HG03103 (cell line): ENCODE results near the gene LUM.
"Not testable (repeated sequence)": the region's sequence is repeated elsewhere in the genome, so short reads cannot be mapped to it uniquely, and the experiment has no call there.

Source experiments
- ATAC-seq: cut with Tn5 transposase; IDR thresholded peaks from one replicate; pipeline ENCODE4 v1.9.1; 2021; ENCODE audit warnings: low read depth; ENCODE audit not compliant: unreplicated experiment

The LUM gene

GRCh38 chr12:91110311-91110924 lies 876 bp downstream of the LUM start:
- no peak for ATAC-seq

- no peak for ATAC-seq
These were observed 1.5 kb downstream of the LUM start for GRCh38 chr12:91109581-91110310.

GRCh38 chr12:91109148-91109564 lies 2.1 kb downstream of the LUM start:
- ATAC-seq: peak; percentile 82

- no peak for ATAC-seq
These were observed 3.0 kb downstream of the LUM start for GRCh38 chr12:91108196-91108755.

GRCh38 chr12:91106283-91106682 lies 5.0 kb downstream of the LUM start:
- ATAC-seq: no peak

- ATAC-seq: no peak
These were observed 5.5 kb downstream of the LUM start for GRCh38 chr12:91105807-91106206.

- ATAC-seq: peak; percentile 45
These were observed 6.4 kb downstream of the LUM start for GRCh38 chr12:91104812-91105466.

- ATAC-seq: no peak
These were observed 7.7 kb downstream of the LUM start for GRCh38 chr12:91103624-91104023.

GRCh38 chr12:91103101-91103500 lies 8.2 kb downstream of the LUM start:
- no peak for ATAC-seq

GRCh38 chr12:91100906-91101305 lies 10.4 kb downstream of the LUM start:
- ATAC-seq: no peak

GRCh38 chr12:91099836-91100235 lies 11.5 kb downstream of the LUM start:
- ATAC-seq: no peak

- no peak for ATAC-seq
These were observed 12.0 kb downstream of the LUM start for GRCh38 chr12:91099341-91099740.

GRCh38 chr12:91098941-91099340 lies 12.4 kb downstream of the LUM start:
- no peak for ATAC-seq

GRCh38 chr12:91098461-91098860 lies 12.8 kb downstream of the LUM start:
- no peak for ATAC-seq

- no peak for ATAC-seq
These were observed 16.3 kb downstream of the LUM start for GRCh38 chr12:91094957-91095356.

GRCh38 chr12:91094032-91094662 lies 17.1 kb downstream of the LUM start:
- no peak for ATAC-seq

GRCh38 chr12:91093341-91093740 lies 18.0 kb downstream of the LUM start:
- ATAC-seq: no peak

GRCh38 chr12:91091916-91092715 lies 19.2 kb downstream of the LUM start:
- ATAC-seq: no peak

- ATAC-seq: not testable (repeated sequence)
These were observed 21.3 kb downstream of the LUM start for GRCh38 chr12:91089953-91090352.

GRCh38 chr12:91080041-91080440 lies 31.3 kb downstream of the LUM start:
- ATAC-seq: no peak
